OCI-LY3 (cell line): ENCODE data around the gene NR5A1.

ENCODE experiments used
- H2AFZ ChIP-seq: fragments of 200-600, 300-600 bp; shearing (Covaris generic); 2 replicates; pipeline ENCODE4 v1.6.0; 2014; ENCODE audit warnings: antibody characterized with exemption, low read depth, low read length
- H3K27ac ChIP-seq: fragments of 200-600, 300-600 bp; sonication (generic); 2 replicates; pipeline ENCODE4 v1.5.1; 2014; ENCODE audit warnings: mild to moderate bottlenecking, low read length, moderate library complexity, mixed read lengths
- H3K27me3 ChIP-seq: fragments of 200-600, 300-600 bp; sonication (generic); 2 replicates; pipeline ENCODE4 v1.6.1; 2014; ENCODE audit warnings: low read depth, low read length, mixed read lengths
- H3K36me3 ChIP-seq: fragments of 200-600, 300-600 bp; sonication (generic); replicated peaks from 2 replicates; pipeline ENCODE3; 2014; ENCODE audit warnings: low read depth, low read length, mixed read lengths
- H3K4me1 ChIP-seq: fragments of 300-600, 200-600 bp; sonication (generic); 2 replicates; pipeline ENCODE4 v1.6.1; 2014; ENCODE audit warnings: low read length, mixed read lengths
- H3K4me2 ChIP-seq: fragments of 200-600, 300-600 bp; sonication (generic); 2 replicates; pipeline ENCODE4 v1.6.1; 2014; ENCODE audit warnings: low read length, mixed read lengths
- H3K4me3 ChIP-seq: fragments of 300-600, 200-600 bp; sonication (generic); 2 replicates; pipeline ENCODE4 v1.5.1; 2014; ENCODE audit warnings: antibody characterized with exemption, mild to moderate bottlenecking, low read length, moderate library complexity
- H3K79me2 ChIP-seq: fragments of 300-600, 200-600 bp; shearing (Covaris generic); 2 replicates; pipeline ENCODE4 v1.6.1; 2014; ENCODE audit warnings: mild to moderate bottlenecking, low read length, mixed read lengths
- H3K9ac ChIP-seq: fragments of 300-600, 200-600 bp; shearing (Covaris generic); 2 replicates; pipeline ENCODE4 v1.6.0; 2014; ENCODE audit warnings: mild to moderate bottlenecking, low read length, moderate library complexity
- H3K9me3 ChIP-seq: fragments of 200-600, 300-600 bp; shearing (Covaris generic); 2 replicates; pipeline ENCODE4 v1.6.1; 2014; ENCODE audit warnings: low read length, mixed read lengths; ENCODE audit not compliant: insufficient read depth
- H4K20me1 ChIP-seq: fragments of 200-600, 300-600 bp; sonication (generic); 2 replicates; pipeline ENCODE4 v1.6.1; 2016; ENCODE audit warnings: low read length, mixed read lengths; ENCODE audit not compliant: insufficient read depth
- EZH2phosphoT487 ChIP-seq: fragments of 200-600 bp; shearing (Covaris generic); IDR thresholded peaks from 2 replicates; pipeline ENCODE4 v1.6.1; 2018; ENCODE audit warnings: antibody characterized with exemption, mixed run types, low read depth
- TF ChIP-seq, protein P1 (sequence below): fragments of 200-600, 300-600 bp; sonication (generic); IDR thresholded peaks from 2 replicates; pipeline ENCODE4 v1.5.1; 2014; ENCODE audit warnings: antibody characterized with exemption, low read length, low read depth

The NR5A1 gene

DNA sequence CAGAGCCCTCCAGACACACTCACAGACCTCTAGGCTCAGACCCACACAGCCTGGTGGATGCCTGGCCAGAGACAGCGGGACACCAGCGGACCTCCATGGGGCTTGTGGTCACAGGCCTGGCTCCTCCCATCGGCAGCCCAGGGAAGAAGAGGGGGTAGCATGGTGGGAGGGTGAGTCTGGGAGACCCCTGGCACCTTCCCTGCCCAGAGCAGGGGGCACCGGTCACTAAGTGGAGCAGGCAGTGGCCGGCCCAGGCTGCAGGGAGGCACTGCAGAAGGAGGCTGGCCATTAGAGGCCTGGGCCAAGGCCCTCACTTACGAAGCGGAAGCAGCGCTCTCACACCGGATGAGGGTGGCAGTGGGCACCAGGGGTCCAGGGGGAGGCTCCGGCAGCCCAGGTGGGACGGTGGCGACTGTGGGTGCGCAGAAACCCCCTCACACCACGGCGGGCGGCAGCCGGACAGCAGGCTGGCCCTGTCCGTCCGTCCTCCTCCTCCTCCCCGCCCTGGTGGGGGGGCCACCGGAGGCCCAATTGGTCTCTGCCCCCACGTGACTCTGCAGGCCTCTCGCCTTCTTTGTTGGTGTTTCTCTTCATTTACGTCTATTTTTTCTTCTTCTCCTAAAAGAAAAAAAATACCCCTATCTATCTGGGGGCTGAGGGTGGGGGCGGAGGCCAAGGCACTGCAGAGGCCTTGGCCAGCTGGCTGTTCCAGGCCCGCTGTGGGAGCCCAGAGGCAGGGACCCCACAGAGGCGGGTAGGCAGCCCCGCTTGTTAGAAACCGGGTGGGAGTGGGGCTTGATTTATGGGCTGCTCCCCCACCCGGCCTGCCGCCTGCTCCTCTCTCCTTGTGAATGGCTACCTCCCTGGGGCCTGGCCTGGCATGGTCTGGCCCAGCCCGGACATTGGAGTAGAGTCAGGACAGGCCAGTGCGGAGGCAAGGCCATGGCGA is at the start of gene NR5A1:
NR5A1 (minus strand) TSS at position 469 of the 949 bp plus-strand sequence. CDS start 4,004 bp downstream, outside the sequence.
- no peaks in the 10 kb centered on the region for H3K9me3 ChIP-seq
- H3K4me2 ChIP-seq: no peak within 1 kb of the TSS
- H3K79me2 ChIP-seq: no peaks in the 10 kb centered on the region
- no peak for TF ChIP-seq EZH2phosphoT487
- TF ChIP-seq, protein P1, sequence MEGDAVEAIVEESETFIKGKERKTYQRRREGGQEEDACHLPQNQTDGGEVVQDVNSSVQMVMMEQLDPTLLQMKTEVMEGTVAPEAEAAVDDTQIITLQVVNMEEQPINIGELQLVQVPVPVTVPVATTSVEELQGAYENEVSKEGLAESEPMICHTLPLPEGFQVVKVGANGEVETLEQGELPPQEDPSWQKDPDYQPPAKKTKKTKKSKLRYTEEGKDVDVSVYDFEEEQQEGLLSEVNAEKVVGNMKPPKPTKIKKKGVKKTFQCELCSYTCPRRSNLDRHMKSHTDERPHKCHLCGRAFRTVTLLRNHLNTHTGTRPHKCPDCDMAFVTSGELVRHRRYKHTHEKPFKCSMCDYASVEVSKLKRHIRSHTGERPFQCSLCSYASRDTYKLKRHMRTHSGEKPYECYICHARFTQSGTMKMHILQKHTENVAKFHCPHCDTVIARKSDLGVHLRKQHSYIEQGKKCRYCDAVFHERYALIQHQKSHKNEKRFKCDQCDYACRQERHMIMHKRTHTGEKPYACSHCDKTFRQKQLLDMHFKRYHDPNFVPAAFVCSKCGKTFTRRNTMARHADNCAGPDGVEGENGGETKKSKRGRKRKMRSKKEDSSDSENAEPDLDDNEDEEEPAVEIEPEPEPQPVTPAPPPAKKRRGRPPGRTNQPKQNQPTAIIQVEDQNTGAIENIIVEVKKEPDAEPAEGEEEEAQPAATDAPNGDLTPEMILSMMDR: no peak
- no peak within 1 kb of the TSS for H3K4me3 ChIP-seq
- no peaks in the 10 kb centered on the region for H3K36me3 ChIP-seq
- no peak within 1 kb of the TSS for H3K27ac ChIP-seq
- no peaks in the 10 kb centered on the region for H3K4me1 ChIP-seq
- H2AFZ ChIP-seq: no peak within 1 kb of the TSS
- H3K9ac ChIP-seq: no peak within 1 kb of the TSS
- no peaks in the 10 kb centered on the region for H4K20me1 ChIP-seq
- no peaks in the 10 kb centered on the region for H3K27me3 ChIP-seq

DNA sequence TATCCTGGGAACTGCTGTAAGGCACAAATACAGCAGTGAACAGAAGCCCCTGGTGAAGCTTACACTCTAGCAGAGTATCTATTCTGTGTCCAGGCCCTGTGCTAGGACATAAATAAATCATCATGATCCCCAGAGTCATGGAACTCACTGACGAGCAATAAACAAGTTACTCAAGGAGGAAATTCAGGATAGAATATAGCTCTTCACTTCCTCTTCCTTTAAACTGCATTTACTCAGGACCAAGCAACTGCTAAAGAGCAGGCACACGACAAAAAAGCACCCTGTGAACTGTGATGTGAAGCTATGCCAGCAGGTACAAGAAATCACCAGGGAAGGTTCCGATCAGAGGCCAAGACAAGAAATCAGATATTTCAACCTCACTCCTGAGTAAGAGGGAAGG is 47.8 kb upstream of the NR5A1 start:
- Histone ChIP-seq H3K4me1 (no peaks in the 10 kb centered on the region), H2AFZ (no peak overlapping the region), H3K9ac (no peak overlapping the region), H4K20me1 (0 out of 2 replicates have a peak, but pooled peaks cover 4% of the 10 kb centered on the region), H3K79me2 (0 out of 2 replicates have a peak, but pooled peaks cover 3% of the 10 kb centered on the region), H3K9me3 (no peaks in the 10 kb centered on the region), H3K4me3 (no peak overlapping the region), H3K36me3 (no peaks in the 10 kb centered on the region), H3K4me2 (no peak overlapping the region), H3K27ac (no peak overlapping the region), H3K27me3 (no peaks in the 10 kb centered on the region)
- no peak for TF ChIP-seq EZH2phosphoT487
- TF ChIP-seq, protein P1: no peak

DNA sequence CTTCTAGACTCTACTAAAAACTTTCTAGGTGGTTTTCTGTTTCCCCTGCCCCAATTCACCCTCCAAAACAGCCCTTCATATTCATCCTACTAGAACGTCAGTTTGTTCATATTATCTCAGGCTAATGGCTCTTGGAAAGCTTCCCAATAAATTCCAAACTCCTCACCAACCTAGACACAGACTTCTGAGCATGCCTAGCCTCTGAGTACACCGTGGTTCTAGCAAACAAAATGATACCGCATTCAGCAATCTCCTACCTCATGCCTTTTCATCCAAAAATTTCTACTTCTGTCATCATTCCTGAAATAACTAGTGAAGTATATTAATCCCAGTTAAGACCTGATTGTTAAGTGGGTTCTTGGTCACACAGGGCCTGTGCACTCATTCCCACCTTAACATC is 46.5 kb upstream of the NR5A1 start:
- Histone ChIP-seq H3K4me3 (no peak overlapping the region), H3K27me3 (no peaks in the 10 kb centered on the region), H2AFZ (no peak overlapping the region), H4K20me1 (0 out of 2 replicates have a peak, but pooled peaks cover 2% of the 10 kb centered on the region), H3K9me3 (no peaks in the 10 kb centered on the region), H3K4me2 (no peak overlapping the region), H3K36me3 (no peaks in the 10 kb centered on the region), H3K4me1 (no peaks in the 10 kb centered on the region), H3K27ac (no peak overlapping the region), H3K9ac (no peak overlapping the region), H3K79me2 (0 out of 2 replicates have a peak, but pooled peaks cover 3% of the 10 kb centered on the region)
- TF ChIP-seq, protein P1: no peak
- TF ChIP-seq EZH2phosphoT487: no peak

DNA sequence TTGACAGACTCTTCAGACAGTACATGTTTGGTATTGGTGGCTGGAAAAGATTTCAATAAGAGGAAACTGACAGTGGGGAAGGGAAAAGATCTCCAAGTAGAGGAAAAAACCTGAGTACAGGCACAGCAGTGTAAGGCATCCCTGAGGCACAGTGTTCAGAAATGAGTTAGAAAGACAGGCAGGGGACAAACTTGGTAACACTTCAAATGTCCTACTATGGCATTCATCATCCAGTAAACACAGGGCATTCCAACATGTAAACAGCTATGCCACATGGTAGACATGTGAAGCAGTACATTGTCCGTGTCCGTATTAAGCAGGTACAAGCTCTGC is 45.0 kb upstream of the NR5A1 start:
- H3K9me3 ChIP-seq: no peaks in the 10 kb centered on the region

More for the DNA sequence above, 45.0 kb upstream of the NR5A1 start:
- Histone ChIP-seq H4K20me1 (no peaks in the 10 kb centered on the region), H3K79me2 (0 out of 2 replicates have a peak, but pooled peaks cover 3% of the 10 kb centered on the region), H3K4me3 (no peak overlapping the region), H3K27ac (no peak overlapping the region), H2AFZ (no peak overlapping the region), H3K9ac (no peak overlapping the region), H3K4me2 (no peak overlapping the region), H3K36me3 (no peaks in the 10 kb centered on the region), H3K4me1 (no peaks in the 10 kb centered on the region), H3K27me3 (no peaks in the 10 kb centered on the region)
- TF ChIP-seq, protein P1: no peak
- no peak for TF ChIP-seq EZH2phosphoT487
